ENCODE results near the gene THBS3. TPM values are rescaled to one million over a fixed set of nuclear protein-coding genes. Genes with fewer than 3 reads are reported as not detected.

THBS3 gene
- total and polyA plus RNA-seq, 9 of the 15 experiments (the other 6 are each of a cell fraction or from before 2014, with no cell fraction given) = 0.59 to 8.3 (median 3.2) TPM

DNA sequence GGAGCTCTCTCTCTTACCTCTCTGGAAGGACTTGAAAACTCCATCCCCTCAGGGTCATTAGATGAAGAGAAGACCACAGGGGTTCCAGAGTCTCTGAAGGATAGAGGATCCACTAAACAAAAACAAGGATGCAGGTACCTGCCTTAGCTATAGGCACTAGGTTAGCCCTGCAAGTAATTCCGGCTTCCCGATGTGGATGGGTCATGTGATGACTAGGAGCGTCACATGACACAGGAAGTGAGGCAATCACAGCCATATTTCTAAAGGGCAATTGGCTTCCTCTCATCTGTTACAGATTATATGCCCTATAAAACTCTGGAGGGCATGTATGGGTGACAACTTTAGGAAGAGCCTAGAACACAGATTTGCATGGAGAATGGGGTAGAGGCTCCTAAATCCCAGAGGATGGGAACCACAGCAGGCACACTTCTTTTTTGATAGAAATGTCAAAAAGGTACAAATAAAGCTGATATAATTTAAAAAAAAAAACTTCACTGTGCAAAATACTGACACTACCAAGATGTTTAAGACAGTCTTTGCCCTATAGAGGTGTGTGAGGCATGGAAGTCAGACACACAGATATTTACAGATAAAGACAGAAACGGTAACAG is 33.5 kb upstream of the THBS3 start (continued):
- TF ChIP-seq, protein P1, sequence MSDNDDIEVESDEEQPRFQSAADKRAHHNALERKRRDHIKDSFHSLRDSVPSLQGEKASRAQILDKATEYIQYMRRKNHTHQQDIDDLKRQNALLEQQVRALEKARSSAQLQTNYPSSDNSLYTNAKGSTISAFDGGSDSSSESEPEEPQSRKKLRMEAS (CRISPR knock-in tag; IDR thresholded peaks at IDR 0.05) = no peak
- no peak for TF ChIP-seq MXI1 (IDR thresholded peaks at IDR 0.05; ENCODE audit: low read depth, low read length)
- no peak for TF ChIP-seq DACH1 (IDR thresholded peaks at IDR 0.05; ENCODE audit: partially characterized antibody)
- TF ChIP-seq, protein P2, sequence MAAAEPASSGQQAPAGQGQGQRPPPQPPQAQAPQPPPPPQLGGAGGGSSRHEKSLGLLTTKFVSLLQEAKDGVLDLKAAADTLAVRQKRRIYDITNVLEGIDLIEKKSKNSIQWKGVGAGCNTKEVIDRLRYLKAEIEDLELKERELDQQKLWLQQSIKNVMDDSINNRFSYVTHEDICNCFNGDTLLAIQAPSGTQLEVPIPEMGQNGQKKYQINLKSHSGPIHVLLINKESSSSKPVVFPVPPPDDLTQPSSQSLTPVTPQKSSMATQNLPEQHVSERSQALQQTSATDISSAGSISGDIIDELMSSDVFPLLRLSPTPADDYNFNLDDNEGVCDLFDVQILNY (CRISPR knock-in tag; IDR thresholded peaks at IDR 0.05) = no peak
- no peak for TF ChIP-seq ZNF57 (CRISPR knock-in tag; IDR thresholded peaks at IDR 0.05)
- TF ChIP-seq, protein P3, sequence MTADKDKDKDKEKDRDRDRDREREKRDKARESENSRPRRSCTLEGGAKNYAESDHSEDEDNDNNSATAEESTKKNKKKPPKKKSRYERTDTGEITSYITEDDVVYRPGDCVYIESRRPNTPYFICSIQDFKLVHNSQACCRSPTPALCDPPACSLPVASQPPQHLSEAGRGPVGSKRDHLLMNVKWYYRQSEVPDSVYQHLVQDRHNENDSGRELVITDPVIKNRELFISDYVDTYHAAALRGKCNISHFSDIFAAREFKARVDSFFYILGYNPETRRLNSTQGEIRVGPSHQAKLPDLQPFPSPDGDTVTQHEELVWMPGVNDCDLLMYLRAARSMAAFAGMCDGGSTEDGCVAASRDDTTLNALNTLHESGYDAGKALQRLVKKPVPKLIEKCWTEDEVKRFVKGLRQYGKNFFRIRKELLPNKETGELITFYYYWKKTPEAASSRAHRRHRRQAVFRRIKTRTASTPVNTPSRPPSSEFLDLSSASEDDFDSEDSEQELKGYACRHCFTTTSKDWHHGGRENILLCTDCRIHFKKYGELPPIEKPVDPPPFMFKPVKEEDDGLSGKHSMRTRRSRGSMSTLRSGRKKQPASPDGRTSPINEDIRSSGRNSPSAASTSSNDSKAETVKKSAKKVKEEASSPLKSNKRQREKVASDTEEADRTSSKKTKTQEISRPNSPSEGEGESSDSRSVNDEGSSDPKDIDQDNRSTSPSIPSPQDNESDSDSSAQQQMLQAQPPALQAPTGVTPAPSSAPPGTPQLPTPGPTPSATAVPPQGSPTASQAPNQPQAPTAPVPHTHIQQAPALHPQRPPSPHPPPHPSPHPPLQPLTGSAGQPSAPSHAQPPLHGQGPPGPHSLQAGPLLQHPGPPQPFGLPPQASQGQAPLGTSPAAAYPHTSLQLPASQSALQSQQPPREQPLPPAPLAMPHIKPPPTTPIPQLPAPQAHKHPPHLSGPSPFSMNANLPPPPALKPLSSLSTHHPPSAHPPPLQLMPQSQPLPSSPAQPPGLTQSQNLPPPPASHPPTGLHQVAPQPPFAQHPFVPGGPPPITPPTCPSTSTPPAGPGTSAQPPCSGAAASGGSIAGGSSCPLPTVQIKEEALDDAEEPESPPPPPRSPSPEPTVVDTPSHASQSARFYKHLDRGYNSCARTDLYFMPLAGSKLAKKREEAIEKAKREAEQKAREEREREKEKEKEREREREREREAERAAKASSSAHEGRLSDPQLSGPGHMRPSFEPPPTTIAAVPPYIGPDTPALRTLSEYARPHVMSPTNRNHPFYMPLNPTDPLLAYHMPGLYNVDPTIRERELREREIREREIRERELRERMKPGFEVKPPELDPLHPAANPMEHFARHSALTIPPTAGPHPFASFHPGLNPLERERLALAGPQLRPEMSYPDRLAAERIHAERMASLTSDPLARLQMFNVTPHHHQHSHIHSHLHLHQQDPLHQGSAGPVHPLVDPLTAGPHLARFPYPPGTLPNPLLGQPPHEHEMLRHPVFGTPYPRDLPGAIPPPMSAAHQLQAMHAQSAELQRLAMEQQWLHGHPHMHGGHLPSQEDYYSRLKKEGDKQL (CRISPR knock-in tag; IDR thresholded peaks at IDR 0.05; ENCODE audit: borderline replicate concordance) = no peak
- no peak for TF ChIP-seq ZBTB17 (CRISPR knock-in tag; IDR thresholded peaks at IDR 0.05)
- TF ChIP-seq EHMT2 (IDR thresholded peaks at IDR 0.05) = no peak
- TF ChIP-seq, protein P4, sequence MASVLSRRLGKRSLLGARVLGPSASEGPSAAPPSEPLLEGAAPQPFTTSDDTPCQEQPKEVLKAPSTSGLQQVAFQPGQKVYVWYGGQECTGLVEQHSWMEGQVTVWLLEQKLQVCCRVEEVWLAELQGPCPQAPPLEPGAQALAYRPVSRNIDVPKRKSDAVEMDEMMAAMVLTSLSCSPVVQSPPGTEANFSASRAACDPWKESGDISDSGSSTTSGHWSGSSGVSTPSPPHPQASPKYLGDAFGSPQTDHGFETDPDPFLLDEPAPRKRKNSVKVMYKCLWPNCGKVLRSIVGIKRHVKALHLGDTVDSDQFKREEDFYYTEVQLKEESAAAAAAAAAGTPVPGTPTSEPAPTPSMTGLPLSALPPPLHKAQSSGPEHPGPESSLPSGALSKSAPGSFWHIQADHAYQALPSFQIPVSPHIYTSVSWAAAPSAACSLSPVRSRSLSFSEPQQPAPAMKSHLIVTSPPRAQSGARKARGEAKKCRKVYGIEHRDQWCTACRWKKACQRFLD (CRISPR knock-in tag; IDR thresholded peaks at IDR 0.05) = no peak
- TF ChIP-seq PTRF (tag; IDR thresholded peaks at IDR 0.05) = no peak
- TF ChIP-seq ILK (tag; IDR thresholded peaks at IDR 0.05; ENCODE audit: borderline replicate concordance, low read depth) = no peak
- no peak for TF ChIP-seq KLF1 (tag; IDR thresholded peaks at IDR 0.05)
- TF ChIP-seq POLR3A (IDR thresholded peaks at IDR 0.05; ENCODE audit: borderline replicate concordance, extremely low read depth, insufficient read depth, insufficient read length) = no peak
- TF ChIP-seq KDM1A (IDR thresholded peaks at IDR 0.05) = no peak
- TF ChIP-seq LARP7 (IDR thresholded peaks at IDR 0.05) = no peak
- TF ChIP-seq, protein P5, sequence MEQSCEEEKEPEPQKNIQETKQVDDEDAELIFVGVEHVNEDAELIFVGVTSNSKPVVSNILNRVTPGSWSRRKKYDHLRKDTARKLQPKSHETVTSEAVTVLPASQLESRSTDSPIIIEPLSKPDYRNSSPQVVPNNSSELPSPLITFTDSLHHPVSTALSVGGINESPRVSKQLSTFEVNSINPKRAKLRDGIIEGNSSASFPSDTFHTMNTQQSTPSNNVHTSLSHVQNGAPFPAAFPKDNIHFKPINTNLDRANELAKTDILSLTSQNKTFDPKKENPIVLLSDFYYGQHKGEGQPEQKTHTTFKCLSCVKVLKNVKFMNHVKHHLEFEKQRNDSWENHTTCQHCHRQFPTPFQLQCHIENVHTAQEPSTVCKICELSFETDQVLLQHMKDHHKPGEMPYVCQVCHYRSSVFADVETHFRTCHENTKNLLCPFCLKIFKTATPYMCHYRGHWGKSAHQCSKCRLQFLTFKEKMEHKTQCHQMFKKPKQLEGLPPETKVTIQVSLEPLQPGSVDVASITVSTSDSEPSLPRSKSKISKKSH (CRISPR knock-in tag; IDR thresholded peaks at IDR 0.05) = no peak
- TF ChIP-seq FOXA1 (IDR thresholded peaks at IDR 0.05; ENCODE audit: borderline replicate concordance) = no peak
- TF ChIP-seq FOS (IDR thresholded peaks at IDR 0.05; ENCODE audit: extremely low read depth, insufficient read length) = peak; percentile 93
- peak in 1 of 2 experiments; percentile 96; a peak in 2 of 4 replicates for TF ChIP-seq HDAC1 (IDR thresholded peaks at IDR 0.05)
- TF ChIP-seq SIRT6 (IDR thresholded peaks at IDR 0.05; ENCODE audit: low read depth, low read length) = no peak
